Astrocyte (in vitro differentiated cells and primary cell): ENCODE results near the gene LGR6. TPM values are rescaled to one million over a fixed set of nuclear protein-coding genes. Genes with fewer than 3 reads are reported as not detected.

Source experiments
- DNase-seq: peaks from one replicate; pipeline ENCODE4 v3.0.0-alpha.2; 2010; ENCODE audit warnings: low read depth
- FAIRE-seq: peaks from 2 replicates; lab custom pipeline; 2011; peaks lifted over from hg19 to GRCh38; lab: Jason Lieb, UNC
- H2AFZ ChIP-seq: 2 replicates; pipeline ENCODE4 v1.6.0; 2012; ENCODE audit warnings: low read depth, low read length, inconsistent platforms
- H3K27ac ChIP-seq: 2 replicates; pipeline ENCODE4 v1.5.1; 2011; ENCODE audit warnings: low read depth, low read length, inconsistent platforms
- H3K27me3 ChIP-seq: 2 replicates; pipeline ENCODE4 v1.6.0; 2011; ENCODE audit warnings: low read length, inconsistent platforms; ENCODE audit not compliant: insufficient read depth
- H3K36me3 ChIP-seq: 2 replicates; pipeline ENCODE4 v1.5.1; 2011; ENCODE audit warnings: low read length, inconsistent platforms; ENCODE audit not compliant: insufficient read depth
- H3K4me1 ChIP-seq: 2 replicates; pipeline ENCODE4 v1.5.1; 2011; ENCODE audit warnings: low read length, inconsistent platforms; ENCODE audit not compliant: insufficient read depth
- H3K4me2 ChIP-seq: 2 replicates; pipeline ENCODE4 v1.6.0; 2012; ENCODE audit warnings: low read length, inconsistent platforms
- H3K4me3 ChIP-seq: 2 replicates; pipeline ENCODE4 v1.5.1; 2011; ENCODE audit warnings: low read depth, mild to moderate bottlenecking, low read length, inconsistent platforms; ENCODE audit not compliant: insufficient read depth
- H3K79me2 ChIP-seq: 2 replicates; pipeline ENCODE4 v1.6.0; 2012; ENCODE audit warnings: mild to moderate bottlenecking, low read length, inconsistent platforms; ENCODE audit not compliant: insufficient read depth
- H3K9ac ChIP-seq: 2 replicates; pipeline ENCODE4 v1.6.0; 2012; ENCODE audit warnings: mild to moderate bottlenecking, low read length, inconsistent platforms
- H3K9me3 ChIP-seq: 2 replicates; pipeline ENCODE4 v1.5.1; 2012; ENCODE audit warnings: low read depth, mild to moderate bottlenecking, low read length, inconsistent platforms; ENCODE audit not compliant: insufficient read depth
- H4K20me1 ChIP-seq: 2 replicates; pipeline ENCODE4 v1.6.0; 2012; ENCODE audit warnings: low read length, inconsistent platforms; ENCODE audit not compliant: insufficient read depth
- H3K27ac Mint-ChIP-seq: one replicate; pipeline ENCODE4 v1.8.0; 2021; ENCODE audit warnings: mild to moderate bottlenecking, mixed read lengths; ENCODE audit not compliant: unreplicated experiment
- H3K27me3 Mint-ChIP-seq: one replicate; pipeline ENCODE4 v1.8.0; 2021; ENCODE audit warnings: low read depth, mixed read lengths; ENCODE audit not compliant: unreplicated experiment
- H3K36me3 Mint-ChIP-seq: one replicate; pipeline ENCODE4 v1.8.0; 2021; ENCODE audit warnings: low read depth, mixed read lengths; ENCODE audit not compliant: unreplicated experiment
- H3K4me1 Mint-ChIP-seq: one replicate; pipeline ENCODE4 v1.8.0; 2021; ENCODE audit warnings: low read depth, mixed read lengths; ENCODE audit not compliant: unreplicated experiment
- H3K4me3 Mint-ChIP-seq: one replicate; pipeline ENCODE4 v1.8.0; 2021; ENCODE audit warnings: mild to moderate bottlenecking, moderate library complexity, mixed read lengths; ENCODE audit not compliant: unreplicated experiment
- H3K9me3 Mint-ChIP-seq: one replicate; pipeline ENCODE4 v1.8.0; 2021; ENCODE audit warnings: mild to moderate bottlenecking, mixed read lengths; ENCODE audit not compliant: unreplicated experiment
- EZH2 ChIP-seq: IDR thresholded peaks from 2 replicates; pipeline ENCODE4 v1.6.1; 2012; ENCODE audit warnings: mild to moderate bottlenecking, low read length, inconsistent platforms; ENCODE audit not compliant: insufficient read depth
- total RNA-seq: library from RNA; stranded (reverse); gene quantifications from 2 replicates; pipeline ENCODE4 v1.2.1, GENCODE V29; 2021
- TF ChIP-seq, protein P1 (sequence below): IDR thresholded peaks from 2 replicates; pipeline ENCODE4 v1.5.1; 2011; ENCODE audit warnings: low read depth, mild to moderate bottlenecking, inconsistent platforms, low read length, moderate library complexity; ENCODE audit not compliant: insufficient read depth

Gene LGR6
- total RNA-seq, 1 donor from 2014 or later, result 0.27 TPM

DNA sequence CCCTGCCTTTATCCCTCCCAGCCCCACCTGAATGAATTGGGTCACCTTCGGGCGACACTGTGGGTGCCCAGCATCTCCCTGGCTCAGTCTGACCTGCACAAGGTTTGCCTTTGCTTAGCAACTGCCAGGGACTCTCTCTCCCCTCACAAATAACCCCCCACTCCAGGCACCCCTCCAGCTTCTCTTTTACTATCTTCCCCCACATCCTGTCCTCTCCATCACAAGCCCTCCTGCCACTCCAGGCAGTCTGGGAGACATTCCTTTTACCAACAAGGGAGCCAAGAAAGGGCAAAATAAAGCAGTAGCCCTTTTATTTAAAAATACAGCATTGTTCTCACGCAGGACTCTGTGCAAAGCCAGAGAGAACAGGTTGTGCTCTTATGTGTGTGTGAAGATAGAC is 23.9 kb downstream of the LGR6 start:
- H3K9ac ChIP-seq, result no peak overlapping the region
- H3K4me2 ChIP-seq, result no peak overlapping the region
- peaks cover 61% of the 10 kb centered on the region for H3K27me3 Mint-ChIP-seq
- H3K36me3 Mint-ChIP-seq, result no peaks in the 10 kb centered on the region
- no peak overlapping the region for H3K4me3 ChIP-seq
- no peak overlapping the region for H3K27ac ChIP-seq
- H3K4me3 Mint-ChIP-seq, result no peak overlapping the region
- DNase-seq, result no peak
- no peaks in the 10 kb centered on the region for H3K79me2 ChIP-seq
- no peak overlapping the region for H2AFZ ChIP-seq
- peaks cover 7% of the 10 kb centered on the region for H3K4me1 Mint-ChIP-seq
- peaks cover 40% of the 10 kb centered on the region for H3K27me3 ChIP-seq
- H4K20me1 ChIP-seq, result no peaks in the 10 kb centered on the region
- no peak for FAIRE-seq
- H3K4me1 ChIP-seq, result no peaks in the 10 kb centered on the region
- H3K9me3 ChIP-seq, result no peaks in the 10 kb centered on the region
- H3K27ac Mint-ChIP-seq, result no peak overlapping the region
- H3K36me3 ChIP-seq, result no peaks in the 10 kb centered on the region
- TF ChIP-seq EZH2, result no peak
- TF ChIP-seq, protein P1, sequence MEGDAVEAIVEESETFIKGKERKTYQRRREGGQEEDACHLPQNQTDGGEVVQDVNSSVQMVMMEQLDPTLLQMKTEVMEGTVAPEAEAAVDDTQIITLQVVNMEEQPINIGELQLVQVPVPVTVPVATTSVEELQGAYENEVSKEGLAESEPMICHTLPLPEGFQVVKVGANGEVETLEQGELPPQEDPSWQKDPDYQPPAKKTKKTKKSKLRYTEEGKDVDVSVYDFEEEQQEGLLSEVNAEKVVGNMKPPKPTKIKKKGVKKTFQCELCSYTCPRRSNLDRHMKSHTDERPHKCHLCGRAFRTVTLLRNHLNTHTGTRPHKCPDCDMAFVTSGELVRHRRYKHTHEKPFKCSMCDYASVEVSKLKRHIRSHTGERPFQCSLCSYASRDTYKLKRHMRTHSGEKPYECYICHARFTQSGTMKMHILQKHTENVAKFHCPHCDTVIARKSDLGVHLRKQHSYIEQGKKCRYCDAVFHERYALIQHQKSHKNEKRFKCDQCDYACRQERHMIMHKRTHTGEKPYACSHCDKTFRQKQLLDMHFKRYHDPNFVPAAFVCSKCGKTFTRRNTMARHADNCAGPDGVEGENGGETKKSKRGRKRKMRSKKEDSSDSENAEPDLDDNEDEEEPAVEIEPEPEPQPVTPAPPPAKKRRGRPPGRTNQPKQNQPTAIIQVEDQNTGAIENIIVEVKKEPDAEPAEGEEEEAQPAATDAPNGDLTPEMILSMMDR, result no peak
- no peaks in the 10 kb centered on the region for H3K9me3 Mint-ChIP-seq

DNA sequence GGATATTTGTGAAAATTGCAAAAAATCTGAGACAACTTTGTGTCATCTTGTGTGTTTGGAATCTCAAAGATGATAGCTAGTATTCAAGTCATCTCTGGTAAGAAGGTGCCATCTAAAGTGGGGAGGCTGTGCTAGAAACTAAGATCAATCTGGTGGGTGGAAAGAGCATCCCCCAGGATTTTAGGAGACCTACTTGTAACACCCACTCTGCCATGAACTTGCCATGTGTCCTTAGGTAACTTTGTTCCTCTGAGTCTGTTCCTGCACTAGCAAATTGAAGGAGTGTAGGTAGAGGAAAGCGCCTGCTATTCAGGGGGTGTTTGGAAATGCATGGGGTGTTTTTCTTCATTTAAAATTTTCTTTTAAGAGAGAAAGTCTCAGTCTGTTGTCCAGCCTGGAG is 24.4 kb downstream of the LGR6 start:
- H3K36me3 ChIP-seq, result no peaks in the 10 kb centered on the region
- DNase-seq, result no peak
- no peak overlapping the region for H2AFZ ChIP-seq
- no peak overlapping the region for H3K4me2 ChIP-seq
- H3K36me3 Mint-ChIP-seq, result no peaks in the 10 kb centered on the region
- no peaks in the 10 kb centered on the region for H3K4me1 ChIP-seq
- H3K9me3 Mint-ChIP-seq, result no peaks in the 10 kb centered on the region
- no peak overlapping the region for H3K4me3 ChIP-seq
- H3K79me2 ChIP-seq, result no peaks in the 10 kb centered on the region
- peaks cover 36% of the 10 kb centered on the region for H3K27me3 ChIP-seq
- H3K4me1 Mint-ChIP-seq, result peaks cover 7% of the 10 kb centered on the region
- no peak overlapping the region for H3K4me3 Mint-ChIP-seq
- no peaks in the 10 kb centered on the region for H3K9me3 ChIP-seq
- TF ChIP-seq, protein P1, result no peak
- no peak for TF ChIP-seq EZH2
- FAIRE-seq, result no peak
- H3K27me3 Mint-ChIP-seq, result peaks cover 57% of the 10 kb centered on the region
- H4K20me1 ChIP-seq, result no peaks in the 10 kb centered on the region
- no peak overlapping the region for H3K27ac ChIP-seq
- no peak overlapping the region for H3K9ac ChIP-seq
- no peak overlapping the region for H3K27ac Mint-ChIP-seq

DNA sequence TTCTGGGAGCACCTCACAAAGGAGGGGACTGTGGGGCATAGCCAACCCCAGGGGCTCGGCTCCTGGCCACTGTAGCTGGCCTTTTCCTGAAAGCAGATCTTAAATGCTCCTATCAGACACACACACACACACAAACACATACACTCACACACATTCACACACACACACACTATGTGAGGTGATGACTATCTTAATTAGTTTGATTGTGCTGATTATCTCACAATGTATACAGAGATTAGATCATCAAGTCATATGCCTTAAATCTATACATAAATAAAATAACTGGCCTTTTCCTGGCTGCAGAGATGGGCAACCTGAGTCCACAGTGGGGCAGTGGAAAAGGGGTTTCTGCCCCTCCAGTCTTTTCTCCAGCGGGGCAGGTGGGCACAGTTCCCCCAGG is 27.1 kb downstream of the LGR6 start:
- H3K36me3 Mint-ChIP-seq, result no peaks in the 10 kb centered on the region

More for the DNA sequence above, 27.1 kb downstream of the LGR6 start:
- Histone ChIP-seq H3K9ac (no peak overlapping the region), H3K9me3 (no peaks in the 10 kb centered on the region), H3K79me2 (no peaks in the 10 kb centered on the region), H3K4me3 (no peak overlapping the region), H3K4me2 (no peak overlapping the region), H3K27ac (no peak overlapping the region), H3K27me3 (peaks cover 15% of the 10 kb centered on the region), H2AFZ (no peak overlapping the region), H3K36me3 (no peaks in the 10 kb centered on the region), H3K4me1 (no peaks in the 10 kb centered on the region), H4K20me1 (no peaks in the 10 kb centered on the region)
- peaks cover 58% of the 10 kb centered on the region for H3K27me3 Mint-ChIP-seq
- H3K4me1 Mint-ChIP-seq, result peaks cover 7% of the 10 kb centered on the region
- no peak for FAIRE-seq
- no peak overlapping the region for H3K4me3 Mint-ChIP-seq
- no peak overlapping the region for H3K27ac Mint-ChIP-seq
- H3K9me3 Mint-ChIP-seq, result peaks cover under 1% of the 10 kb centered on the region
- no peak for TF ChIP-seq EZH2
- TF ChIP-seq, protein P1, result no peak
- no peak for DNase-seq
